Prostate gland (tissue), 2 donors: ENCODE measurements around the gene DDX50.
"Not testable (repeated sequence)": the region's sequence is repeated elsewhere in the genome, so short reads cannot be mapped to it uniquely, and the experiment has no call there.

Source experiments
- POLR2A ChIP-seq: fragments of 450-650 bp; IDR thresholded peaks from one replicate; pipeline ENCODE4 v1.6.1; 2016; ENCODE audit warnings: antibody characterized with exemption, mild to moderate bottlenecking
- TF ChIP-seq, protein P1 (sequence below), 4 experiments: fragments of 200-600 bp in 2 of 4; fragments of 450-650 bp in 2 of 4; sonication (generic) in 2 of 4; IDR thresholded peaks; 1 replicate in 3 of 4; 2 replicates in 1 of 4; pipeline ENCODE4 v1.5.1; 2016 to 2019; ENCODE audit warnings: antibody characterized with exemption in 4 of 4, mild to moderate bottlenecking in 2 of 4, moderate library complexity in 2 of 4

DNA sequence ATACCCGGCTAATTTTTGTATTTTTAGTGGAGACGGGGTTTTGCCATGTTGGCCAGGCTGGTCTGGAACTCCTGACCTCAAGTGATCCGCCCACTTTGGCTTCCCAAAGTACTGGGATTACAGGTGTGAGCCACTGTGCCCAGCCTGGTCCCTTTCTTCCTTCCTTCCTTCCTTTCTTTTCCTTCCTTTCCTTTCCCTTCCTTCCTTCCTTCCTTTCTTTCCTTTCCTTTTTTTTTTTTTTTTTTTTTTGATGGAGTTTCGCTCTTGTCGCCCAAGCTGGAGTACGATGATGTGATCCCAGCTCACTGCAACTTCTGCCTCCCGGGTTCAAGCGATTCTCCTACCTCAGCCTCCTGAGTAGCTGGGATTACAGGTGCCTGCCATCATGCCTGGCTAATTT lies 28.8 kb downstream of the DDX50 start:
- TF ChIP-seq, protein P1, sequence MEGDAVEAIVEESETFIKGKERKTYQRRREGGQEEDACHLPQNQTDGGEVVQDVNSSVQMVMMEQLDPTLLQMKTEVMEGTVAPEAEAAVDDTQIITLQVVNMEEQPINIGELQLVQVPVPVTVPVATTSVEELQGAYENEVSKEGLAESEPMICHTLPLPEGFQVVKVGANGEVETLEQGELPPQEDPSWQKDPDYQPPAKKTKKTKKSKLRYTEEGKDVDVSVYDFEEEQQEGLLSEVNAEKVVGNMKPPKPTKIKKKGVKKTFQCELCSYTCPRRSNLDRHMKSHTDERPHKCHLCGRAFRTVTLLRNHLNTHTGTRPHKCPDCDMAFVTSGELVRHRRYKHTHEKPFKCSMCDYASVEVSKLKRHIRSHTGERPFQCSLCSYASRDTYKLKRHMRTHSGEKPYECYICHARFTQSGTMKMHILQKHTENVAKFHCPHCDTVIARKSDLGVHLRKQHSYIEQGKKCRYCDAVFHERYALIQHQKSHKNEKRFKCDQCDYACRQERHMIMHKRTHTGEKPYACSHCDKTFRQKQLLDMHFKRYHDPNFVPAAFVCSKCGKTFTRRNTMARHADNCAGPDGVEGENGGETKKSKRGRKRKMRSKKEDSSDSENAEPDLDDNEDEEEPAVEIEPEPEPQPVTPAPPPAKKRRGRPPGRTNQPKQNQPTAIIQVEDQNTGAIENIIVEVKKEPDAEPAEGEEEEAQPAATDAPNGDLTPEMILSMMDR (IDR thresholded peaks at IDR 0.05): not testable (repeated sequence)
- not testable (repeated sequence) for TF ChIP-seq POLR2A
